Kasumi-1 (cell line): ENCODE data around the gene PROM1.
A peak's percentile ranks its signal among the peaks of the same experiment; 100 is the strongest.

ENCODE experiments used
- DNase-seq, 2 experiments: peaks; one replicate each; lab custom pipeline; 2025; lab: John Stamatoyannopoulos, UW

Gene PROM1

GRCh38 chr4:16083241-16084191, at the start of gene PROM1:
PROM1 (minus strand) TSS chr4:16084023; CDS start chr4:16075906, 8,117 bp downstream.
- DNase-seq: no peak

DNA sequence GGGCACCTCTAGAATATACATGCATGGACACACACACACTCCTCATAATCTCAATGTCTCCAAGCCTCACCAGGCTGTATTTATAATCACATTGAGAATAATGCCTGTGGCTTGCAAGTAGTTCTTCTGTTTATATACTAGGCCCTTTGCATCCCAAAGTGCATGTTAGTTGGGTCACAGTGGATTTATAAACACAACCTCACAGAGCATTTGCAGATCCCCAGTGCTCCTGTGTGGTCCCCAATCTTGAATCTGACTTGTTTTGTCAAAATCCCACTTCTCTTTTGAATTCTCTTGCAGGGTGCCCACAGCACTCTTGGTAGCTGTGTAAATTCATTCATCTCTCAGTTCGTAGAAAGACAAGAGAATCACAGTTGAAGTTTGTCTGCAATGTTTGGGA, 49.6 kb upstream of the PROM1 start:
- DNase-seq: no peak

DNA sequence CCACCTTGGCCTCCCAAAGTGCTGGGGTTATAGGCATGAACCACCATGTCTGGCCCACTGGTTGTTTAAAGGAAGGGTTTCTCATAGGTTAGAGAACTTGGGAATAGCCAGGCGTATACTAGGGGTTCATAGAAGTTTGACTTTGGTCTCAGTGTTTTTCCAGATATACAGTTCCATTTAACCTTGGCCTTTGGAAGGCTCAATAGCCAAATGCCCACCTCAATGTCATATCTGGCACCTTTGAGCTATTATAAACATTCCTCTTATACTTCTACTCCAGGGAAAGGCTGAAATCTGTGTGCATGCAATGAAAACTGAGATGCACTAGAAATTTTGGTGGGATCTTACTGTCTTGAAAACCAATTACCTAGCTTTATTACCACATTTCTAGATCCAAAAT, 47.5 kb upstream of the PROM1 start:
- DNase-seq: no peak

DNA sequence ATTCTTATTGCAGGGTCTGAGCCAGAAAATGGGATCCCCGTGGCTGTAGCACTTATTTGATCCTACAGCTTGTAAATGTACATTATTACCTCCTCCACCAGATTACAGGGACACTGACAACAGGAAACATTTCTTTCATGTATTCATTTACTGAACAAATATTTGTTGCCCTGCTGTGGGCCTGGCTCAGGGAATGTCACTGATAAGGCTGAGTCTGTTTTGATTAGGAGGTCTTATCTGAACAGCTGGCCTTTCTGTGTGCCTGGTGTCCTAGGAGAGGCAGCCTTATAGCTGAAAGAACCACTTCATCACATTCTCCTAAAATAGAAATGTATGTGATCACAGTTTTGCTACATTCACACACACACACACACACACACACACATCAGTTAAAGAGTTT, 45.5 kb upstream of the PROM1 start:
- no peak for DNase-seq

DNA sequence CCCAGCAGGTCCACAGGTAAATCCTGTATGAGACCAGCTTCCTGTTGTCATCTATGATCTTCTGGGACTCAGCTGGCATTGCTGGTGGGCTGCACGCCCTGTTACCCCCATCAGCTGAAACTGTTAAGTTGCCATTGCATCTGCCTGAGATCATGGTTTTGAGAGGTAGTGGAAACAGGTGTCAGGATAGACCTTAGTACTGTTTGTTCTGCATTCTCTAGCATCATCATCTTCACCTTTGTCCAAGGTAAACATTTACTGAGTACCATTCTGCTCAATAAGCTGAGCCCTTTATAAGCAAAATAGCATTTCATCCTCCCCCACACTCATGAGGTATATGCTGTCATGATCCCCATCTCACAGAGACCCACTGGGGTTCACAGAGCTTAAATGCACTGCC, 42.9 kb upstream of the PROM1 start:
- no peak for DNase-seq

GRCh38 chr4:16125571-16126445, 42.0 kb upstream of the PROM1 start:
- DNase-seq: no peak

DNA sequence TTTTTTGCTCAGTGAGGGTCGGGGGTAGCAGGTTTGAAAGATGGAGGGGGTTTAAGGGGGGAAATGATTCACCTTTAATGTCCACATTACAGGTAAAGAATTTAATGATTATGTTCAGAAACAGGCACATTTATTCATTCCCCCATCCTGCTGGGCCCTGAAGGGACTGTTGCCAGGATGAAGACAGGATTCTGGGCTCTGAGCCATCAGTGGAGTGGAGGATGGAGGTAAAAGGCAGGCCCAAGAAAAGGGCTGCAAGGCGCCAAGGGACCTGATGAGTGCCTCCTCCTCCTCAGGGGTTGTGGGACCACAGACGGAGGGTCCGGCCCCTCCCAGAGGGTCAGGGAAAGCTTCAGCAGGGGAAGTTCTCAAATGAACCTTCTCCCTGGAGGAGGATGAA, 40.4 kb upstream of the PROM1 start:
- no peak for DNase-seq

- DNase-seq: no peak
Observed at GRCh38 chr4:16123356-16124084, 39.7 kb upstream of the PROM1 start.

GRCh38 chr4:16122784-16123183, 39.0 kb upstream of the PROM1 start:
- no peak for DNase-seq

DNA sequence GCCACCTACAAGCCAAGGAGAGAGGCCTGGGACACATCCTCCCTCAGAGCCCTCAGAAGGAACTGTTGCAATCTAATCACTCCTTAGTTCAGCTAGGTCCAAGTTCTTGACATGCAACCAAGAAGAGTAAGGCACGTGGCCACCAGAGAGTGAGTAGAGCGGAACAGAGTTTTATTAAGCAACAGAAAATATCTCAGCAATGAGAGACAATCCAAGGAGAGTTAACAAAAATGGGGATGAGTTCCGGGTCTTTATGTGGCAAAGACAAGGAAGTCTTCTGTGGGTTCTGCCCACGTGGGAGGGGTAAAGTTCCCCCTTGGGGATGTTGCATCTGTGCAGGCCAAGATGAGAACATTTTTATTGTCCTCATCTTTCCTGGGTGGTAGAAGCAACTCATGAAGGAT, 38.5 kb upstream of the PROM1 start:
- peak in 1 of 2 experiments; percentile 6 for DNase-seq

- no peak for DNase-seq
Observed at GRCh38 chr4:16120720-16121119, 36.9 kb upstream of the PROM1 start.

- no peak for DNase-seq
Observed at GRCh38 chr4:16119981-16120380, 36.2 kb upstream of the PROM1 start.

- DNase-seq: no peak
Observed at GRCh38 chr4:16118090-16118489, 34.3 kb upstream of the PROM1 start.

GRCh38 chr4:16117164-16117563, 33.3 kb upstream of the PROM1 start:
- DNase-seq: no peak

- DNase-seq: no peak
Observed at GRCh38 chr4:16116493-16116990, 32.7 kb upstream of the PROM1 start.

DNA sequence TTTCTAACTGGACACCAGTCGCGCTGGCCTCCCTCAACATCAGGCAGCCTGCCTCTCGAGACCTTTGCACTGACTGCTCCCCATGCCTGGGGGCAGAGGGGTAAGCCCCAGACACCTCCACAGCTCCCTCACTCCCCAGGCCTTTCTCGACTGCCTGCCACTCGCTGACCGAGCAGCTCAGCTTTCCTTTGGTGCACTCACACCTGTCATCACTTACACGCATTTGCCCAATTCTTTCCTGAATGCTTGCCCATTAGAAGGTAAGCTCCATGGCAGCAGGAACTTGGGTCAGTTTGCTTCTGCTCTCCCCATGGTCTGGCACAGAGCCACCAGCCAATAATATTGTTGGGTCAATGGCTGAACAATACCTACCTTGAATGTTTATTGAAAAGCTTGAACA, 32.2 kb upstream of the PROM1 start:
- no peak for DNase-seq

DNA sequence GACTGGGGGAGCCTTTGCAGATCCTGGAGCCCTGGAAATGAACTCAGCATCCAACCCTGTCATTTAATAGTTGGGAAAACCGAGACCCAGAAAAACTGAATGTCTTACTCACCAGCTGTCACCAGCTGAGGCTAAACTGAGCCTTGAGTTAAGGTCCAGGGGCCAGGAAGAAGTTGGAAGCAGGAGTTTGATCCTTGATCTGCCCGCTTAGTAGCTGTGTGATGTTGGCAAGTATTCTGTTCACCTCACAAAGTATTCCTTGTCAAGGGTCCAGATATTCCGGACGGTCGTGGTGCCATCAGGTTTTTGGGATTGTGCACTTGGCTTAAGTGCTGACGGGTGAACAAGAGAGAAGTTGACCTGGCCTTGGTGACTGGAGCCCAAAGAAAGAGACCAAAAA, 30.7 kb upstream of the PROM1 start:
- no peak for DNase-seq

DNA sequence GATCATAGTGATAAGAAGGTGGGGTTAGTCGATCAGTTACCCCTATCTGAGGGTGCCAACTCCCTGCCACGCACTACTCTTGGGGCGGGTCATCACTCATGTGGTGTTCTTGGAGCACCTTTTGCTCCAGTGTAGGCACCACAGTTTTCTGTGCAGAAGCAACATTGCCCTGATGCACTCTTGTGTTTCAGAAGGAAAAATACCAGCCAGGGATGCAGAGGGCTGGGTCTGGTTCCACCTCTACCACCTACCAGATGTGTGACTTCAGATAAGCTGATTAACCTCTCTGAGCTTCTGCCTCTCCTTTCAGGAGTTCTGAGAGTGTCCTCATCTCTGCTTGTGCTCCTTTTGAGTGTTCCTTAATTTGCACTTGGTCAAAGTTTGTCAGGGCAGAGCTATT, 29.9 kb upstream of the PROM1 start:
- DNase-seq: no peak

GRCh38 chr4:16111533-16111932, 27.7 kb upstream of the PROM1 start:
- DNase-seq: no peak

DNA sequence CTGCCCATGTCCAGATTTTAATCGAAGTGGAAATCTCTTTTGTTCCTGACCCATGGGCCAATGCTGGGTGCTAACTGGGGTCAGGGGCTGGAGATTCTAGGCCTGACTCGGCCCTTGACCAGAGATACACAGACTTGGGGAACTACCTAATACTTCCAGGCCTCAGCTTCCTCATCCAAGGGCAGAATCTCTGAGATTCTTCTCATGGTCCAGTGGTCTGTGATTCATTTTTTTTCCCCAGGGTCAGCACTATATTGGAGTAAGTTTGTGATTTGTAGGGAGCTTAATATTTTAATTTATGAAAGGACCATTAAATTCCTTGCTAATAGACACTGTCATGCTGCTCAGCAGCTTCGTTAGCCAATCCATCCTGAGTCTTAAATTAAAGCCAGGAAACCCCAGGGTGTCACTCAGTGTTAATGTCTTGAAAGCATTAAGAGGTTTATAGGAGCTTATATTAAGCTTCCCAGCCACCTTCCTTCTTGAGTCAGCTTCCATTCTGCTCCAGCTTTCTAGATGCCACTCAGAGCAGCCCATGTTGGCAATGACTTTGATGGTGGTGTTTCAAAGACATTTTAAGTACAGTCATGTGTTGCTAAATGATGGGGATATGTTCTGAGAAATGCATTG, 27.0 kb upstream of the PROM1 start:
- no peak for DNase-seq

GRCh38 chr4:16110199-16110598, 26.4 kb upstream of the PROM1 start:
- DNase-seq: no peak

- DNase-seq: no peak
Observed at GRCh38 chr4:16109256-16109655, 25.4 kb upstream of the PROM1 start.
